Large intestine (tissue), 3 donors: Measurements from ENCODE around the gene SIN3A. TPM values are rescaled to one million over a fixed set of nuclear protein-coding genes. Genes with fewer than 3 reads are reported as not detected.

Source experiments
- DNase-seq, 2 donors: peaks; one replicate each; pipeline versions ENCODE4 v3.0.0 to v3.0.0-alpha.2; 2013
- H3K27ac ChIP-seq: one replicate; pipeline ENCODE4 v1.5.1; 2013; ENCODE audit warnings: low read length
- H3K27me3 ChIP-seq: 2 replicates; pipeline ENCODE4 v1.6.1; 2013; ENCODE audit warnings: low read length; ENCODE audit not compliant: control insufficient read depth, insufficient read depth
- H3K36me3 ChIP-seq: 2 replicates; pipeline ENCODE4 v1.6.1; 2013; ENCODE audit warnings: low read length; ENCODE audit not compliant: control insufficient read depth, insufficient read depth
- H3K4me1 ChIP-seq: one replicate; pipeline ENCODE4 v1.6.1; 2013; ENCODE audit warnings: low read length; ENCODE audit not compliant: control insufficient read depth, insufficient read depth
- H3K4me3 ChIP-seq: one replicate; pipeline ENCODE4 v1.5.1; 2013; ENCODE audit warnings: low read length
- H3K9me3 ChIP-seq: one replicate; pipeline ENCODE4 v1.6.1; 2013; ENCODE audit warnings: mild to moderate bottlenecking, low read depth, low read length, moderate library complexity; ENCODE audit not compliant: control insufficient read depth
- WGBS: methylation state at CpG from one replicate; pipeline ENCODE4 v1.1.5; 2013; ENCODE audit warnings: low lambda C conversion rate; ENCODE audit not compliant: insufficient coverage; 5-methylcytosine and 5-hydroxymethylcytosine counted together
- polyA plus RNA-seq: library from polyadenylated mRNA; unstranded; fragments of 120-200 nt; gene quantifications from one replicate; pipeline ENCODE4 v1.2.1, GENCODE V29; 2013

The SIN3A gene
- polyA plus RNA-seq, 1 donor, result 33.8 TPM

DNA sequence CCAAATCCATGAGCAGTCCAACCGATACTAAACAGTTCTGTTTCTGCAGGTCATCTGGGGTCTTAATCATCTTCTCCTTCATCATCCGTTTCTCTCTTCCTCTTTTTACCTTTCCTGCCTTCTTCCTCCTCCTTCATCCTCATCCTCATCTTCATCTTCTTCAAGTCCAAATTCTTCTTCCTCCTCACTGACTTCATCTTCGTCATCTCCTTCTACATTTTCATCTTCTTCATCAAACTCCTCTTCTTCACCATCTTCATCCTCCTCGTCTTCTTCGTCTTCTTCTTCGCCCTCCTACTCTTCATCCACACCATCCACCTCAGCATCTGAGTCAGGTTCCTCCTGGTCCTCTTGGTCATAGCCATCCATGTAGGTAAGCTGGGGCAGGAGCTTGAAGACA, 129.8 kb downstream of the SIN3A start:
- no peak overlapping the region for H3K4me3 ChIP-seq
- H3K9me3 ChIP-seq, result no peaks in the 10 kb centered on the region
- WGBS, result 89% methylated on average over 5 of the region's 6 CpGs
- H3K36me3 ChIP-seq, result no peaks in the 10 kb centered on the region
- peaks cover 16% of the 10 kb centered on the region for H3K4me1 ChIP-seq
- H3K27ac ChIP-seq, result no peak overlapping the region
- no peaks in the 10 kb centered on the region for H3K27me3 ChIP-seq
- no peak for DNase-seq

Other genes starting within 250 kb of the SIN3A start
- 17.6 TPM for gene C15orf39, start 249.8 kb downstream of the SIN3A start, polyA plus RNA-seq
- gene GOLGA6C, start 193.4 kb downstream of the SIN3A start, polyA plus RNA-seq, result not detected
- 0.04 TPM for gene GOLGA6D, start 168.9 kb downstream of the SIN3A start, polyA plus RNA-seq
- 79.9 TPM for gene COMMD4, start 115.6 kb downstream of the SIN3A start, polyA plus RNA-seq
- gene NEIL1, start 104.7 kb downstream of the SIN3A start, polyA plus RNA-seq, result 44.5 TPM
- gene MAN2C1, start 83.1 kb downstream of the SIN3A start, polyA plus RNA-seq, result 211 TPM
- gene PTPN9, start 127.6 kb upstream of the SIN3A start, polyA plus RNA-seq, result 42.3 TPM
- 21.3 TPM for gene SNUPN, start 174.0 kb upstream of the SIN3A start, polyA plus RNA-seq
- gene IMP3, start 188.5 kb upstream of the SIN3A start, polyA plus RNA-seq, result 63.1 TPM
- gene SNX33, start 196.2 kb upstream of the SIN3A start, polyA plus RNA-seq, result 16.6 TPM